IPS-20b (cell line): ENCODE results near the gene PDE2A.

Experiments used
- H3K27ac ChIP-seq: one replicate; pipeline ENCODE4 v1.5.1; 2013; ENCODE audit warnings: low read length
- H3K27me3 ChIP-seq: 2 replicates; pipeline ENCODE4 v1.6.1; 2013; ENCODE audit warnings: mild to moderate bottlenecking, low read length, inconsistent platforms; ENCODE audit not compliant: insufficient read depth
- H3K36me3 ChIP-seq: 2 replicates; pipeline ENCODE4 v1.6.1; 2013; ENCODE audit warnings: low read depth, mild to moderate bottlenecking, inconsistent platforms, low read length, moderate library complexity; ENCODE audit not compliant: insufficient read depth
- H3K4me1 ChIP-seq: 2 replicates; pipeline ENCODE4 v1.6.1; 2013; ENCODE audit warnings: mild to moderate bottlenecking, control low read depth, inconsistent platforms, low read length, moderate library complexity; ENCODE audit not compliant: insufficient read depth
- H3K4me3 ChIP-seq: 2 replicates; pipeline ENCODE4 v1.5.1; 2013; ENCODE audit warnings: mild to moderate bottlenecking, low read length, inconsistent platforms
- H3K9ac ChIP-seq: 2 replicates; pipeline ENCODE4 v1.6.1; 2013; ENCODE audit warnings: low read depth, mild to moderate bottlenecking, inconsistent platforms, low read length, moderate library complexity
- H3K9me3 ChIP-seq: 2 replicates; pipeline ENCODE4 v1.6.1; 2013; ENCODE audit warnings: mild to moderate bottlenecking, low read depth, low read length, inconsistent platforms; ENCODE audit not compliant: insufficient read depth

PDE2A gene

GRCh38 chr11:72630104-72630852, 43.9 kb downstream of the PDE2A start:
- H3K27ac ChIP-seq = no peak overlapping the region
- no peaks in the 10 kb centered on the region for H3K36me3 ChIP-seq
- H3K9me3 ChIP-seq = no peaks in the 10 kb centered on the region
- H3K4me3 ChIP-seq = no peak overlapping the region
- peaks cover 6% of the 10 kb centered on the region; the same call in 1 of the 2 replicates for H3K27me3 ChIP-seq
- no peaks in the 10 kb centered on the region for H3K4me1 ChIP-seq
- H3K9ac ChIP-seq = no peak overlapping the region

DNA sequence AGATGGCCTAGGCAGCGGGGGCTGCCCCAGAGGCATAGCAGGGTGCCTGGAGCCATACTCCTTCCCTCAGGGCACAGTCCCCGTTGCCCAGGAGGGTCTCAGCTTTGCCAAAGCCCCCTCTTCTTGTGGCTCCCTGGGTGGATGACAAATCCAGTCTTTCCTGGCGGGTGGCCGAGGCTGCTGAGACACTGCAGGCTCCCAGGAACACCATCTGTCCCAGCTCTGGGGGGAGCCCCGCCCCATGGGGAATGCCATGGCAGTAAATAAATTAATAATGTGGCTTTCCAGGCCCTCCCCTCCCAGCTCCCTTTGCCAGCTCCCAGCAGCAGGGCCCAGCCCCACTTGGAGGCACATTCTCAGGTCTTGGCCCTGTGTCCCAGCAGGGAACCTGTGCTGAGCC, 45.0 kb downstream of the PDE2A start:
- Histone ChIP-seq H3K9ac (no peak overlapping the region), H3K27me3 (peaks cover 6% of the 10 kb centered on the region; the same call in 1 of the 2 replicates), H3K9me3 (no peaks in the 10 kb centered on the region), H3K27ac (no peak overlapping the region), H3K4me1 (no peaks in the 10 kb centered on the region), H3K36me3 (no peaks in the 10 kb centered on the region), H3K4me3 (no peak overlapping the region)

GRCh38 chr11:72627594-72628281, 46.5 kb downstream of the PDE2A start:
- Histone ChIP-seq H3K27me3 (no peaks in the 10 kb centered on the region; the same call in 1 of the 2 replicates), H3K4me3 (no peak overlapping the region), H3K27ac (no peak overlapping the region), H3K9ac (no peak overlapping the region), H3K9me3 (no peaks in the 10 kb centered on the region), H3K4me1 (no peaks in the 10 kb centered on the region), H3K36me3 (no peaks in the 10 kb centered on the region)

GRCh38 chr11:72626414-72626936, 47.7 kb downstream of the PDE2A start:
- no peaks in the 10 kb centered on the region for H3K4me1 ChIP-seq
- no peaks in the 10 kb centered on the region for H3K36me3 ChIP-seq
- H3K9me3 ChIP-seq = no peaks in the 10 kb centered on the region
- H3K27me3 ChIP-seq = no peaks in the 10 kb centered on the region; the same call in 1 of the 2 replicates
- no peak overlapping the region for H3K27ac ChIP-seq
- no peak overlapping the region for H3K4me3 ChIP-seq
- no peak overlapping the region for H3K9ac ChIP-seq

DNA sequence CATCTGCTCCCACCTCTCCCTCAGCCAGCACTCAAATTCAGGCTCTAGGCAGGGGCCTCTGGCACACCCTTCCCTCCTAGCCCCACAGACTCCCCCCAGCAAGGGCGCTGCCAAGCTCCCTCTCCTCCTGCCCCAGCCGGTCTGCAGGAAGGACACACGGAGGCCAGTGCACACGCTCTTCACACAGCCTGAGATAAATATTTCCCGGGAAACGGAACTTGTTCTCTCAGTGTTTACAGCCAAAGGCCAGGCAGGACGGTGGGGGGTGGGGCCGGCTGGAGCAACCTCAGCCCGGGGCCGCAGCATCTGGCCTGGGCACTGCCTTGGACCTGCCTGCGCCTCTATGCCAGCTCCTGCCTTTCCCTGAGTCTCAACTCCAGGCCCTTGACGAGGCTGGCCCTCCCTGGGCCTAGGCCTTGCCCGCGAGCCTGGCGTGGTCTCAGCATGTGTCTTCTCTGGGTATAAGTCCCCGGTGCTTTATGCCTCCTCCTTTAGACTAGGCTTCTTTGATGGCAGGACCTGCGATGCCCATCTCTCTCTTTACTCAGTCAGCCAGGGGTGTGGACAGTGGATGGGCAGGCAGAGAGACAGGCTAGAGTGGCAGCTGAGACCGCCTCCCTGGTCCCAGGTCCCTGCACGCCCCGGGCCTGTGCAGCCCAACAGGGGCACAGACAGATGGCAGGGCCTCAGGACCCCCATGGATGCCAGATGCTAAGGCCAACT, 48.4 kb downstream of the PDE2A start:
- Histone ChIP-seq H3K27ac (no peak overlapping the region), H3K9ac (no peak overlapping the region), H3K27me3 (no peaks in the 10 kb centered on the region; the same call in 1 of the 2 replicates), H3K4me1 (no peaks in the 10 kb centered on the region), H3K36me3 (no peaks in the 10 kb centered on the region), H3K9me3 (no peaks in the 10 kb centered on the region), H3K4me3 (no peak overlapping the region)

DNA sequence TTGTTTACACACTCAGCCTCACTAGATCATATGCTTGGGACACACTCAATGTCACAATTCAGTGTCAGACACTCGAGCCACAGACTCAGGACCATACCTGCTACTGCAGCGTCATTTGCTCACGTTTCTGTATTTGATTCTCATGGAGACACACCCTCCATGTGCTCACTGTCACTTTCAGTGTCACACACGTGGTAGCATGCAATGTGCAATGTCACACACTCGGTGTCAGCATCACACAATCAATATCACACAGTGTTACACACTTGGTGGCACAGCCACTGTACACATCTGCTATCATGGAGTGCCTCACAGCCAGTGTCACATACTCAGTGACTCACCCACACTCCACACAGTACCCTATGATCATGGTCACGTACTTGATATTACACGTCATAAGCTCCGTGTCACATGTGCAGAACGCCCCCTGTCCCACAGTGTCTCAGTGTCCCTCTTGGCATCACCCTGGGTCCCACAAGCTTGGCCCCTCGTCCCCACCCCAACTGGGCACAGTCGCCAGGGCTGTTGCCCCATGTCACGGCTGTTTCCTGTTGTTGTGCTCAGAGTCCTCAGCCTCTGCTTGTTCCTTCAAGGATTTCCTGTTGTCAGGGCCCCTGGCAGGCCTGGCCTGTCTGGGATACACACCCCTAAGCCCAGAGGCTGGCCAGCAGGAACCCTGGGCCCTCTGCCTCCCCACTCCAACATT, 49.6 kb downstream of the PDE2A start:
- Histone ChIP-seq H3K4me1 (no peaks in the 10 kb centered on the region), H3K27ac (no peak overlapping the region), H3K27me3 (no peaks in the 10 kb centered on the region; the same call in 1 of the 2 replicates), H3K9ac (no peak overlapping the region), H3K4me3 (no peak overlapping the region), H3K9me3 (no peaks in the 10 kb centered on the region), H3K36me3 (no peaks in the 10 kb centered on the region)

GRCh38 chr11:72623052-72623451, 51.2 kb downstream of the PDE2A start:
- H3K9ac ChIP-seq = no peak overlapping the region
- H3K4me3 ChIP-seq = no peak overlapping the region
- no peaks in the 10 kb centered on the region for H3K36me3 ChIP-seq
- no peaks in the 10 kb centered on the region; the same call in 1 of the 2 replicates for H3K27me3 ChIP-seq
- H3K9me3 ChIP-seq = no peaks in the 10 kb centered on the region
- no peaks in the 10 kb centered on the region for H3K4me1 ChIP-seq
- H3K27ac ChIP-seq = no peak overlapping the region

- H3K27ac ChIP-seq = no peak overlapping the region
- H3K4me3 ChIP-seq = no peak overlapping the region
- H3K36me3 ChIP-seq = no peaks in the 10 kb centered on the region
- H3K9ac ChIP-seq = no peak overlapping the region
- H3K27me3 ChIP-seq = no peaks in the 10 kb centered on the region; the same call in 1 of the 2 replicates
- H3K9me3 ChIP-seq = no peaks in the 10 kb centered on the region
- H3K4me1 ChIP-seq = no peaks in the 10 kb centered on the region
Measured at GRCh38 chr11:72621008-72621610, 53.1 kb downstream of the PDE2A start.

DNA sequence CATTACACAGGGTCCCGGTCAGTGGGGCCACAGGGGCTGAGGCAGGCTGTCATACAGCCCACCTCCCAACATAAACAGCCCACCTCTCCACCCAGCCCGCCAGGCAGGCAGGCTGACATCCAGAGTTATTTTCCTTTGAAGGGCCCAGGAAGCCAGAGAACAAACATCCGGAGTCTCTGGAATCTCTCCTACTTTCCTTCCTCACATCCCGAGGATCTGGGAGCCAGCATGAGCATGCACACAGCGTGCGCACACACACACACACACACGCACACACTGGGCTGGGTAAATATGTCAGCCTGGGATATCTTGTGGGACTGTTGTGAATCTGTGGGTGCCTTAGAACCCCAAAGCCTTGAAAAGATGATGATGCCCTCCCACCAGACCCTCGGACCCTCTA, 55.4 kb downstream of the PDE2A start:
- no peaks in the 10 kb centered on the region for H3K9me3 ChIP-seq

DNA sequence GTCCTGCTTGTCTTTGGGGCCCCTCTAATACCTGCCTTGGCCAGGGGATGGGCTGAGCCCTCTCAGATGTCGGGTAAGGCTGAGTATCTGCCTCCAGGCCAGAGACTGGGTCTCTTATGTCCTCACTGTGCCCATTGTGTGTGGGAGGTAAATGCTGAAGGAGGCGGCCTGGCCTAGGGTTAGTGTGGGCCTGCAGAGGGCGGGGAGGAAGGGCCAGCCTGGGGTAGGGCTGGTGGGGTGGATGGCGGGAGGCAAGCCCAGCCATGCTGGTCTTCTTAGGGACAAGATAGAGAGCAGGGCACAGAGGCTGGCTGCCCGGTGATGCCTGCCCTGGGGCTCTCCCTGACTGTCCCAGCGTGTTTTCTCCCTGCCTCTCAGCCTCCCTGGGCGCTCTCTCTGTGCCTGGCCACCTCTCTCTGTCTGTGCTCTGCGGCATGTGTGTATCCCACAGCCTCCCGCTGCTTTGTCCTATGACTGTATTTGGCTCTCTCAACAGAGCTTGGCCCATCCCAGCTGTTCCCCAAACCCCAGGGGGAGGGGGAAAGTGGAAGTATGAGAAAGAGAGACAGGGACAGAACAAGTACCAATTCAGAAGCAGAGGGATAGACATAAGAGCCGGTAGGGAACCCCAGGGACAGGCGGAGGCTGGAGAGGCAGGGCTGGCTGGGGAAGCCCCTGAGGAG, 57.0 kb downstream of the PDE2A start:
- no peaks in the 10 kb centered on the region; the same call in 1 of the 2 replicates for H3K27me3 ChIP-seq

More for the DNA sequence above, 55.4 kb downstream of the PDE2A start:
- no peaks in the 10 kb centered on the region; the same call in 1 of the 2 replicates for H3K27me3 ChIP-seq
- no peaks in the 10 kb centered on the region for H3K4me1 ChIP-seq
- H3K4me3 ChIP-seq = no peak overlapping the region
- no peak overlapping the region for H3K9ac ChIP-seq
- no peaks in the 10 kb centered on the region for H3K36me3 ChIP-seq
- H3K27ac ChIP-seq = no peak overlapping the region

More for the DNA sequence above, 57.0 kb downstream of the PDE2A start:
- Histone ChIP-seq H3K4me1 (no peaks in the 10 kb centered on the region), H3K36me3 (no peaks in the 10 kb centered on the region), H3K27ac (no peak overlapping the region), H3K4me3 (no peak overlapping the region), H3K9me3 (no peaks in the 10 kb centered on the region), H3K9ac (no peak overlapping the region)
